ENCODE measurements around the gene NAV2. TPM values are rescaled to one million over a fixed set of nuclear protein-coding genes. Genes with fewer than 3 reads are reported as not detected.
A peak's percentile ranks its signal among the peaks of the same experiment; 100 is the strongest.

NAV2 gene
- total and polyA plus RNA-seq, 12 donors, result 6.9 to 34.7 (median 20.2) TPM

- Histone ChIP-seq H3K36me3 (peaks cover 0 to 64% (median 16%) of the 10 kb centered on the region in 9 donors), H3K9me3 (no peaks in the 10 kb centered on the region), H3K27ac (peak overlapping the region; percentile 59 to 84 (median 72)), H3K27me3 (no peaks in the 10 kb centered on the region), H3K4me3 (no peak overlapping the region), H3K4me1 (peaks cover 5 to 27% (median 24%) of the 10 kb centered on the region in 9 donors)
- no peak for DNase-seq
- TF ChIP-seq CTCF (IDR thresholded peaks at IDR 0.05), result no peak
- intact Hi-C loops (cut with DNase I), result loop anchor here in 9 of 10 donors (1.0 to 10.0 kb wide), 6 partner anchors 60 to 547 kb away; no protein-coding TSS in a partner anchor
- WGBS, 2 donors, result 48 to 63% methylated on average over 1 of the region's 1 CpG
- ATAC-seq, result peak in 3 of 8 donors; percentile 8 to 29 (median 20)
Observed at GRCh38 chr11:20111871-20112270, 399.2 kb downstream of the NAV2 start.

GRCh38 chr11:20112291-20113148 lies 399.9 kb downstream of the NAV2 start:
- WGBS, 2 donors, result 37 to 46% methylated on average over 15 of the region's 15 CpGs
- TF ChIP-seq CTCF (IDR thresholded peaks at IDR 0.05), result no peak
- DNase-seq, result peak; percentile 74 to 76
- Histone ChIP-seq H3K4me3 (peak overlapping the region in 2 of 10 donors; percentile 9 to 15), H3K27ac (peak overlapping the region; percentile 59 to 84 (median 72)), H3K9me3 (no peaks in the 10 kb centered on the region), H3K27me3 (no peaks in the 10 kb centered on the region), H3K36me3 (peaks cover 0 to 67% (median 16%) of the 10 kb centered on the region in 9 donors), H3K4me1 (peaks cover 5 to 27% (median 24%) of the 10 kb centered on the region in 9 donors)
- peak; percentile 89 to 96 (median 94) for ATAC-seq
- intact Hi-C loops (cut with DNase I), result loop anchor here in 9 of 10 donors (5.0 to 10.0 kb wide), 4 partner anchors 60 to 548 kb away; no protein-coding TSS in a partner anchor

- WGBS, 2 donors, result 54 to 66% methylated on average over 5 of the region's 5 CpGs
- intact Hi-C loops (cut with DNase I), result loop anchor here in 9 of 10 donors (5.0 to 10.0 kb wide), 4 partner anchors 61 to 548 kb away; no protein-coding TSS in a partner anchor
- Histone ChIP-seq H3K4me3 (peak overlapping the region in 1 of 10 donors; percentile 15), H3K4me1 (peaks cover 5 to 27% (median 24%) of the 10 kb centered on the region in 9 donors), H3K27me3 (no peaks in the 10 kb centered on the region), H3K9me3 (no peaks in the 10 kb centered on the region), H3K27ac (peak overlapping the region in 9 of 10 donors; percentile 59 to 84 (median 74)), H3K36me3 (peaks cover 0 to 67% (median 17%) of the 10 kb centered on the region in 9 donors)
- DNase-seq, result no peak
- ATAC-seq, result no peak
- TF ChIP-seq CTCF (IDR thresholded peaks at IDR 0.05), result no peak
Observed at GRCh38 chr11:20113149-20113438, 400.5 kb downstream of the NAV2 start.

GRCh38 chr11:20114588-20114987 lies 402.0 kb downstream of the NAV2 start:
- H3K27me3 ChIP-seq, result no peaks in the 10 kb centered on the region
- no peak overlapping the region for H3K27ac ChIP-seq
- no peaks in the 10 kb centered on the region for H3K9me3 ChIP-seq
- no peak overlapping the region for H3K4me3 ChIP-seq
- WGBS, 2 donors, result 91 to 93% methylated on average over 10 of the region's 10 CpGs
- peaks cover 5 to 27% (median 24%) of the 10 kb centered on the region in 9 donors for H3K4me1 ChIP-seq
- ATAC-seq, result no peak
- no peak for TF ChIP-seq CTCF (IDR thresholded peaks at IDR 0.05)
- intact Hi-C loops (cut with DNase I), result loop anchor here in 9 of 10 donors (5.0 to 10.0 kb wide), 4 partner anchors 62 to 550 kb away; no protein-coding TSS in a partner anchor
- no peak for DNase-seq
- peaks cover 0 to 67% (median 22%) of the 10 kb centered on the region in 9 donors for H3K36me3 ChIP-seq

Measured in heart right ventricle (tissue), 16 donors.